Measurements from ENCODE around the gene OR5AR1.
"Not testable (repeated sequence)": the region's sequence is repeated elsewhere in the genome, so short reads cannot be mapped to it uniquely, and the experiment has no call there.

Gene OR5AR1

GRCh38 chr11:56663386-56663785 is at the start of gene OR5AR1:
Gene OR5AR1 (plus strand): TSS chr11:56663686. CDS start chr11:56663686, 0 bp downstream.
- DNase-seq, result no peak

GRCh38 chr11:56624661-56625110 is 38.8 kb upstream of the OR5AR1 start:
- DNase-seq, result no peak

GRCh38 chr11:56625946-56626345 is 37.5 kb upstream of the OR5AR1 start:
- no peak for DNase-seq

GRCh38 chr11:56632329-56632728 is 31.2 kb upstream of the OR5AR1 start:
- DNase-seq, result no peak

- DNase-seq, result no peak
These were observed 26.6 kb upstream of the OR5AR1 start for GRCh38 chr11:56636861-56637260.

GRCh38 chr11:56637500-56637899 is 26.0 kb upstream of the OR5AR1 start:
- no peak for DNase-seq

- DNase-seq, result no peak
These were observed 21.1 kb upstream of the OR5AR1 start, which contains the start of gene OR5AP2 for GRCh38 chr11:56642339-56642738. Gene OR5AP2 (minus strand): TSS chr11:56642439. CDS start chr11:56642439, 0 bp downstream.

- DNase-seq, result no peak
These were observed 3.7 kb upstream of the OR5AR1 start for GRCh38 chr11:56659755-56660154.

GRCh38 chr11:56670984-56671383 is 7.5 kb downstream of the OR5AR1 start:
- DNase-seq, result no peak

GRCh38 chr11:56688554-56689100 is 25.1 kb downstream of the OR5AR1 start:
- DNase-seq, result no peak

- DNase-seq, result not testable (repeated sequence)
These were observed 27.7 kb downstream of the OR5AR1 start for GRCh38 chr11:56691179-56691578.

- DNase-seq, result no peak
These were observed 29.9 kb downstream of the OR5AR1 start for GRCh38 chr11:56693428-56693827.

- DNase-seq, result no peak
These were observed 35.3 kb downstream of the OR5AR1 start, which contains the start of gene OR9G1 for GRCh38 chr11:56698795-56699194. Gene OR9G1 (plus strand): TSS chr11:56699095. CDS start chr11:56700388, 1,293 bp downstream.

- no peak for DNase-seq
These were observed 36.9 kb downstream of the OR5AR1 start for GRCh38 chr11:56700242-56700913.

GRCh38 chr11:56700914-56701485 is 37.5 kb downstream of the OR5AR1 start:
- DNase-seq, result no peak

GRCh38 chr11:56705784-56706396 is 42.4 kb downstream of the OR5AR1 start:
- DNase-seq, result no peak

GRCh38 chr11:56706486-56706885 is 43.0 kb downstream of the OR5AR1 start:
- DNase-seq, result no peak

GRCh38 chr11:56714206-56714605 is 50.7 kb downstream of the OR5AR1 start:
- DNase-seq, result no peak

All from right hindlimb (tissue), 1 donor.